GM21360 (cell line): ENCODE results near the gene IGF2BP2.
"Not testable (repeated sequence)": the region's sequence is repeated elsewhere in the genome, so short reads cannot be mapped to it uniquely, and the experiment has no call there.

ENCODE experiments used
- ATAC-seq: cut with Tn5 transposase; IDR thresholded peaks from one replicate; pipeline ENCODE4 v1.9.1; 2021; ENCODE audit warnings: mild to moderate bottlenecking, moderate library complexity; ENCODE audit not compliant: unreplicated experiment

The IGF2BP2 gene

GRCh38 chr3:185825006-185825638 lies at the start of gene IGF2BP2:
Gene IGF2BP2 (minus strand): TSS chr3:185825042. CDS start chr3:185824960, 82 bp downstream.
- ATAC-seq = peak; percentile 72

DNA sequence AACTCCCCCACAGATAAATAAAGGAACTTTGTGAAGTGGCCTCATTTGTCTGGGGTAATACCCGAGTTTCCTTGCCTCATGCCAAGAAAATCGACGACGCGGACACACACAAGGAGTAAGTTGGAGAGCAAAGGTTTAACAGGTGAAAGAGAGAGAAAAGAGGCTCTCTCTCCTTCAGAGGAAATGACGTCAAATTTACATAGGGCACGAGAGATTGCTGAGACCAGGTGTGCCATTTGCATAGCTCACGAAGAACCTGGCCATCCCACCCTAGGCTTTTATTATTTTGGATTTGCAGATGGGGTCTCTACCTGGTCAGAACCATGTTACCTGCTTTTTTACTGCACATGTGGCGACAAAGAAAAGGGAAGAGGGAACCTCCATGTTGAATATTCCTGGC lies 49.3 kb upstream of the IGF2BP2 start:
- no peak for ATAC-seq

GRCh38 chr3:185867650-185868049 lies 42.8 kb upstream of the IGF2BP2 start:
- ATAC-seq = no peak

- no peak for ATAC-seq
Observed at GRCh38 chr3:185866995-185867394, 42.2 kb upstream of the IGF2BP2 start.

GRCh38 chr3:185866555-185866954 lies 41.7 kb upstream of the IGF2BP2 start:
- no peak for ATAC-seq

DNA sequence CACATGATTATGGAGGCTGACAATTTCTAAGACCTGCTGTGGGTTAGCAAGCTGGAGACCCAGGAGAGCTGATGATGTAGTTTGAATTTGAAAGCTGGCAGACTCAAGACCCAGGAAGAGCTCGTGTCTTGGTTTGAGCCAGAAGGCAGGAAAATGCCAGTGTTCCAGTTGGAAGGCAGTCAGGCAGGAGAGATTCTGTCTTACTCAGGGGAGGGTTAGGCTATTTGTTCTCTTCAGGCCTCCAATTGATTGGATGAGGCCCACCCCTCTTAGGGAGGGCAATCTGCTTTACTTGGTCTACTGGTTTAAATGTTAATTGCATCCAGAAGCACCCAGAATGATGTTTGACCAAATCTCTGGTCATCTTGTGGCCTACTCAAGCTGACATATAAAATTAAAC lies 40.4 kb upstream of the IGF2BP2 start:
- ATAC-seq = no peak

- no peak for ATAC-seq
Observed at GRCh38 chr3:185864767-185865166, 39.9 kb upstream of the IGF2BP2 start.

DNA sequence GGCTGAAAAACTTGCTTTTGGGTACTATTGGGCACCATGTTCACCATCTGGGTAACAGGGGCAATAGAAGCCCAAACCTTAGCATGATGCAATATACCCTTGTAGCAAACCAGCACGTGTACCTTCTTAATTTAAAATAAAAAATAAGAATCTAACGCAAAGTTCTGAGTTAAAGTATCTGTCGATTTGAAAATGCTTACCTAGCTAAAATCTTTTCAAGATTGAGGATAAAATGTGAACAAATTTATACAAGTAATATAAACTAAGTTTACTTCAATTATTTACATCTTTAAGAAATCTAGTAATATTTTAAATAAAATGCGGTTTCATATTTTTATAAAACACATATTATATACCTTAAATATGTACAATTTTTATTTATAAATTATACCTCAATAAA lies 38.1 kb upstream of the IGF2BP2 start:
- no peak for ATAC-seq

GRCh38 chr3:185859294-185859972 lies 34.6 kb upstream of the IGF2BP2 start:
- no peak for ATAC-seq

DNA sequence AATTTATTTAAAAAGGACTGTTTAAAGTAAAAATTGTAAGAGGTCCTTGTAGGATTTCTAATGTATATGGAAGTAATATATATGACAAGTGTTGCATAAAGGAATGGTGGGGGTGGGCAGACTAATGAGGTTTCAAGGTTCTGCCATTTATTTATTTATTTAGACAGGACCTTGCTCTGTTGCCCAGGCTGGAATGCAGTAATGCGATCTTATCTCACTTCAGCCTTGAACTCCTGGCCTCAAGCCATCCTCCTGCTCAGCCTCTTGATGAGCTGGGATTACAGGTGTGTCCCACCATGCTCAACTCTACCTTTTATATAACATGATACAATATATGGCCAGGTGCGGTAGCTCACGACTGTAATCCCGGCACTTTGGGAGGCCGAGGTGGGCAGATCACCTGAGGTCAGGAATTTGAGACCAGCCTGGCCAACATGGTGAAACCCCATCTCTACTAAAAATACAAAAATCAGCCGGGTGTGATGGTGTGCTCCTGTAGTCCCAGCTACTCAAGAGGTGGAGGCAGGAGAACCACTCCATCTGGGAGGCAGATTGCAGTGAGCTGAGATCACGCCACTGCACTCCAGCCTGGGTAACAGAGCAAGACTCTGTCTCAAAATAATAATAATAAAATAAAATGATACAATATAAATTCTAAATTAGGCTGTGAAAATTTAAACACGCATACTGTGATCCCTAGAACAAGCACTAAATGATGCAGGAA lies 33.8 kb upstream of the IGF2BP2 start:
- ATAC-seq = no peak

GRCh38 chr3:185857208-185857607 lies 32.4 kb upstream of the IGF2BP2 start:
- no peak for ATAC-seq

GRCh38 chr3:185856652-185857051 lies 31.8 kb upstream of the IGF2BP2 start:
- no peak for ATAC-seq

DNA sequence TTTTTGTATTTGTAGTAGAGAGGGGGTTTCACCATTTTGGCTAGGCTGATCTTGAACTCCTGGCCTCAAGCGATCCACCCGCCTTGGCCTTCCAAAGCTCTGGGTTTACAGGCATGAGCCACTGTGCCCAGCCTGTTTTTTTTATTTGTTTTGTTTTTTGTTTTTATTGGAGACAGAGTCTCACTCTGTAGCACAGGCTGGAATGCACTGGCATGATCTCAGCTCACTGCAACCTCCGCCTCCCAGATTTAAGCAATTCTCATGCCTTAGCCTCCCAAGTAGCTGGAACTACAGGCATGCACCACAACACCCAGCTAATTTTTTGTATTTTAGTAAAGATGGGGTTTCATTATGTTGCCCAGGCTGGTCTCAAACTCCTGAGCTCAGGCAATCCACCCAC lies 28.9 kb upstream of the IGF2BP2 start:
- not testable (repeated sequence) for ATAC-seq

GRCh38 chr3:185852635-185853034 lies 27.8 kb upstream of the IGF2BP2 start:
- no peak for ATAC-seq

DNA sequence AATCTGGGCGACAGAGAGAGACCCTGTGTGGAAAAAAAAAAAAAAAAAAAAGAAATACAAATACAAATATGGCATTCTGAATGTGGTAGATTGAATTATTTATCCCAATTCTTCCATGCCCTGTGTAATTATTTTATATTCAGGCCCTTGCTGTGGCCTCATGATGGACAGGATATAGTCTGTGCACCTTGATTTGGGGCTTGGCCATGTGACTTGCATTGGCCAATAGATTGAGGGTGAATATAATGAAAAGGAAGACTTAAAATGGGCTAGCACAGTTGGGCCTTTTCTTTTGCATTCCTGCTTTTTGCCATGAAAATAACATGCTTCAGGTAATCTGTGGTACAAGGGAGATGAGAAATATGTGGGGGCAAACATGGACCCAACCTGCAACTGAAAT lies 27.1 kb upstream of the IGF2BP2 start:
- ATAC-seq = no peak

GRCh38 chr3:185851046-185851445 lies 26.2 kb upstream of the IGF2BP2 start:
- ATAC-seq = no peak

DNA sequence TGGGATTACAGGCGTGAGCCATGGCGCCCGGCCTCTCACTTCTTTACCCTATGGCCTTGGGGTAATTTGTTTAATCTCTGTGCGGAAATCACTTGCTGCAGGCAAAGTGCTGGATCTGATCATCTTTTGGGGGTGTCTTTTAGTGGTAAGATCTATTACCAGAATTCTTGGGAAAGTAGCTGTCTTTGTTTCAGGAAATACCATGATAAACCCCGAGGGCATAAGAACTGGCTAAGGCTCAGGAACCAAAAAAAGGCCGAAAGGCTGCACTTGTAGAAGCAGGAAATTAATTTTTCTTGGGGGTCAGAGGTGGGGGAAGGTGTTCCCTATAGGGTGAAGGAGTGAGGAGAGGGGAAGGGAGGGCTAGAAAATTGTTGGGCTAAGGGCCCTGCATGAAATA lies 22.7 kb upstream of the IGF2BP2 start:
- no peak for ATAC-seq

DNA sequence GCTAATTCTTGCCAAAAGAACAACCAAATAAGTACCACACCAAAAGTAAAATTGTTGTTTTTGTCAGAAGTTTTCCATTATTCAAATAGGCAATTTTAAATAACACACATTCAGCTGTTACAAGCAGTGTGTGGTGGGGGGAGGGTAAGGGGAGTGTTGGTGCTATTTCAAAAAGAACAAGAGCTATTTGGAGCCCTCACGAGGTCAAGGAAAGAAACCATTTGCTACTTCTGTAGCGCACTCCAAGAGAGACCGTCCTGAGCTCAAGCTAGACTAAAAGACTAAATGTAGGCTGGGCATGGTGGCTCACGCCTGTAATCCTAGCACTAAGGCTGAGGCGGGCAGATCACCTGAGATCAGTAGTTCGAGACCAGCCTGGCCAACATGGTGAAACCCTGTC lies 21.2 kb upstream of the IGF2BP2 start:
- ATAC-seq = no peak

GRCh38 chr3:185844051-185844450 lies 19.2 kb upstream of the IGF2BP2 start:
- ATAC-seq = no peak

GRCh38 chr3:185843635-185844034 lies 18.8 kb upstream of the IGF2BP2 start:
- ATAC-seq = no peak

DNA sequence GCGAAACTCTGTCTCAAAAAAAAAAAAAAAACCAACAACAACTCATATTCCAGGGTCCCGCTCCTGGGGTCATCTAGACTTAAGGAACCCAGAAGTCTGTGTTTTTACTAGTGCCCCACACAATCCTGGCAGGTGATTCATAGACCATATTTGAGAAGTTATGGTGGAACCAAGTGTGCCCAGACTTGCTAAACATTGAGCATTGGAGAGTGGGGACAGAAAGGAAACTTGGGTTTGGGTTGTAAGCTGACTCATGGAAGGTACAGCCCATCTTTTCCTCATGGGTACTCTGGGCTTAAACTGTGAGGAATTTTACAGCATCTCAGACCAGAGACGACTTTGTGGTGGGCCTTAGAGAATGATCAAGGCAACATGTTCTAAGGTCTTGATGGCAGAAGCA lies 18.3 kb upstream of the IGF2BP2 start:
- no peak for ATAC-seq

DNA sequence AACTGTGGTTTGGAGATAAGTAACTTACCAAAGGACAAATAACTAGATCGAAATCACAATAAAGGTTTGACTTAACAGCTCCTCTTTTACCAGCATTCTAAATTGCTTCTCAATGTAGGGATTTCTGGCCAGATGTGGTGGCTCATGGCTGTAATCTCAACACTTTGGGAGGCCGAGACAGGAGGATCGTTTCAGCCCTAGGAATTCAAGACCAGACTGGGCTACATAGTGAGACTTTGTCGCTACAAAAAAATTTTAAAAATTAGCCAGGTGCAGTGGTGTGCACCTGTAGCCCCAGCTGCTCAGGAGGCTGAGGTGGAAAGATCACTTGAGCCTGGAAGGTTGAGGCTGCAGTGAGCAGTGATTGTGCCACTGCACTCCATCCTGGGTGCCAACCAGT lies 17.4 kb upstream of the IGF2BP2 start:
- no peak for ATAC-seq
